Measurements from ENCODE around the gene REEP3.
A peak's percentile ranks its signal among the peaks of the same experiment; 100 is the strongest.

Gene REEP3

GRCh38 chr10:63520500-63521415, at the start of gene REEP3:
TSS of gene REEP3 (plus strand) at chr10:63521401. CDS start at chr10:63521546, 145 bp downstream.
- no peak for TF ChIP-seq CTCF (conservative IDR thresholded peaks at IDR 0.05; ENCODE audit: control insufficient read depth, insufficient read depth, low read depth, low read length)
- peak; percentile 72 for DNase-seq (ENCODE audit: low read depth)
- peak within 1 kb of the TSS; percentile 94 for H3K4me3 ChIP-seq (ENCODE audit: control insufficient read depth, low read depth, low read length)

- TF ChIP-seq CTCF (conservative IDR thresholded peaks at IDR 0.05; ENCODE audit: control insufficient read depth, insufficient read depth, low read depth, low read length): no peak
- DNase-seq (ENCODE audit: low read depth): no peak
These were observed 46.7 kb upstream of the REEP3 start for GRCh38 chr10:63474488-63474887.

GRCh38 chr10:63477927-63478326, 43.3 kb upstream of the REEP3 start:
- TF ChIP-seq CTCF (conservative IDR thresholded peaks at IDR 0.05; ENCODE audit: control insufficient read depth, insufficient read depth, low read depth, low read length): no peak
- no peak for DNase-seq (ENCODE audit: low read depth)
- H3K4me3 ChIP-seq (ENCODE audit: control insufficient read depth, low read depth, low read length): no peak overlapping the region

More at GRCh38 chr10:63474488-63474887, 46.7 kb upstream of the REEP3 start:
- H3K4me3 ChIP-seq (ENCODE audit: control insufficient read depth, low read depth, low read length): no peak overlapping the region

GRCh38 chr10:63478564-63478963, 42.6 kb upstream of the REEP3 start:
- no peak overlapping the region for H3K4me3 ChIP-seq (ENCODE audit: control insufficient read depth, low read depth, low read length)
- DNase-seq (ENCODE audit: low read depth): no peak
- TF ChIP-seq CTCF (conservative IDR thresholded peaks at IDR 0.05; ENCODE audit: control insufficient read depth, insufficient read depth, low read depth, low read length): no peak

GRCh38 chr10:63480237-63480636, 41.0 kb upstream of the REEP3 start:
- no peak overlapping the region for H3K4me3 ChIP-seq (ENCODE audit: control insufficient read depth, low read depth, low read length)
- DNase-seq (ENCODE audit: low read depth): no peak
- no peak for TF ChIP-seq CTCF (conservative IDR thresholded peaks at IDR 0.05; ENCODE audit: control insufficient read depth, insufficient read depth, low read depth, low read length)

- no peak overlapping the region for H3K4me3 ChIP-seq (ENCODE audit: control insufficient read depth, low read depth, low read length)
- TF ChIP-seq CTCF (conservative IDR thresholded peaks at IDR 0.05; ENCODE audit: control insufficient read depth, insufficient read depth, low read depth, low read length): no peak
- DNase-seq (ENCODE audit: low read depth): no peak
These were observed 39.3 kb upstream of the REEP3 start for GRCh38 chr10:63481815-63482421.
